ENCODE measurements around the gene MSH5. TPM values are rescaled to one million over a fixed set of nuclear protein-coding genes. Genes with fewer than 3 reads are reported as not detected.

MSH5 gene
- polyA plus RNA-seq, 1 donor (not counting 4 experiments of a cell fraction or from before 2014, with no cell fraction given) = 14.8 TPM

DNA sequence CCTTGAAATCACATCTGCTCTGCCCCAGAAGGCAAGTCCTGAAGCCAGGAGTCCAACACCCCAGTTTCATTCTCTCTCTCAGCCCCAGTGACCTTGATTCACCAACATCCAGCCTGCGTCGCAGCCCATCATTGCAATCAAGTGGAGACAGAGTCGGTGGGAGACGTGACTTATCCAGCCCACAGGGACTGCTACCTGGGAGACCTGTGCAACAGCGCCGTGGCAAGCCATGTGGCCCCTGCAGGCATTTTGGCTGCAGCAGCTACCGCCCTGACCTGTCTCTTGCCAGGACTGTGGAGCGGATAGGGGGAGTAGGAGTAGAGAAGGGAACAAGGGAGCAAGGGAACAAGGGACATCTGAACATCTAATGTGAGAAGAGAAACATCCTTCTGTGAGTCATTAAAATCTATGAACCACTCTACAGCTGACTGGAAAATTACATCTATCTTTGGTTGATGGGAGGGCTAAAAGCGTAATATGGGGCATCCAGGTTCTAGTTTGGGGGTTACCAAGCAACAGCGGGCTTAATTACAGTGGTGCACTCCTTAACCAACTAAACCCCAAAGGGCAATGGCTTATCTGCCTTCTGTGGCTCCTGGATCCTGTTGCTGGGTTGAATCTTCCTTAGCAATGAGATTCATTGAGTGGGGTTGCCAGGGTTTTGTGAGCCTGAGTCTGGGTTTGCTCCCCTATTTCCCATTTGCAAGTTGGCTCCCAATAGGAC is 22.1 kb upstream of the MSH5 start:
- peaks cover 0 to 4% of the 10 kb centered on the region in 2 experiments for H3K36me3 ChIP-seq (ENCODE audit: control insufficient read depth in 2 of 2, extremely low read depth in 1 of 2, insufficient read depth in 2 of 2, low read length in 2 of 2)
- H3K4me1 ChIP-seq (ENCODE audit: control insufficient read depth, extremely low read depth, insufficient read depth, low read length) = peaks cover 32% of the 10 kb centered on the region
- no peaks in the 10 kb centered on the region for H3K79me2 ChIP-seq (ENCODE audit: control insufficient read depth, insufficient read depth, low read length)
- FAIRE-seq (no peak), DNase-seq (ENCODE audit: low read depth, low spot score) (no peak)
- no peaks in the 10 kb centered on the region for H3K9me3 ChIP-seq (ENCODE audit: control insufficient read depth, low read depth, low read length)
- TF ChIP-seq CTCF (optimal IDR thresholded peaks at IDR 0.05 in 1 of 3, IDR thresholded peaks at IDR 0.05 in 1 of 3, conservative IDR thresholded peaks at IDR 0.05 in 1 of 3; ENCODE audit: extremely low read depth in 1 of 3, insufficient read depth in 2 of 3, low read length in 3 of 3) (peak; percentile 34 to 67 (median 47)), EZH2 (IDR thresholded peaks at IDR 0.05; ENCODE audit: low read length) (no peak)
- H3K4me2 ChIP-seq (ENCODE audit: control insufficient read depth, extremely low read depth, insufficient read depth, low read depth, low read length) = peak overlapping the region; percentile 77
- H3K9ac ChIP-seq (ENCODE audit: control insufficient read depth, extremely low read depth, insufficient read depth, low read length) = no peak overlapping the region
- dilution Hi-C loops (cut with MboI; ENCODE audit: extremely low pct_ligation_motif_present, low sequenced_read_pairs) = no loop called here
- H3K9me1 ChIP-seq (ENCODE audit: control insufficient read depth, extremely low read depth, insufficient read depth, low read length) = peaks cover 5% of the 10 kb centered on the region
- no peaks in the 10 kb centered on the region for H4K20me1 ChIP-seq (ENCODE audit: control insufficient read depth, extremely low read depth, insufficient read depth, low read length)
- H3K4me3 ChIP-seq (ENCODE audit: control insufficient read depth in 2 of 3, extremely low read depth in 1 of 3, insufficient read depth in 2 of 3, low read depth in 1 of 3, low read length in 3 of 3) = peak overlapping the region in 1 of 3 experiments; percentile 15
- peak overlapping the region; percentile 41 for H3K27ac ChIP-seq (ENCODE audit: control insufficient read depth, insufficient read depth, low read length)
- peak overlapping the region; percentile 60 for H2AFZ ChIP-seq (ENCODE audit: control insufficient read depth, low read length)
- no peaks in the 10 kb centered on the region for H3K27me3 ChIP-seq (ENCODE audit: control insufficient read depth, extremely low read depth, insufficient read depth, low read length)

GRCh38 chr6:31718265-31718664 is 21.5 kb upstream of the MSH5 start:
- Histone ChIP-seq H3K4me2 (ENCODE audit: control insufficient read depth, extremely low read depth, insufficient read depth, low read depth, low read length) (peak overlapping the region; percentile 77), H3K9ac (ENCODE audit: control insufficient read depth, extremely low read depth, insufficient read depth, low read length) (no peak overlapping the region), H3K27ac (ENCODE audit: control insufficient read depth, insufficient read depth, low read length) (peak overlapping the region; percentile 66), H3K9me1 (ENCODE audit: control insufficient read depth, extremely low read depth, insufficient read depth, low read length) (peaks cover 5% of the 10 kb centered on the region), H3K4me3 (ENCODE audit: control insufficient read depth in 2 of 3, extremely low read depth in 1 of 3, insufficient read depth in 2 of 3, low read depth in 1 of 3, low read length in 3 of 3) (peak overlapping the region in 1 of 3 experiments; percentile 49), H3K36me3 (ENCODE audit: control insufficient read depth in 2 of 2, extremely low read depth in 1 of 2, insufficient read depth in 2 of 2, low read length in 2 of 2) (peaks cover 0 to 4% of the 10 kb centered on the region in 2 experiments), H3K4me1 (ENCODE audit: control insufficient read depth, extremely low read depth, insufficient read depth, low read length) (peaks cover 31% of the 10 kb centered on the region), H4K20me1 (ENCODE audit: control insufficient read depth, extremely low read depth, insufficient read depth, low read length) (no peaks in the 10 kb centered on the region), H3K27me3 (ENCODE audit: control insufficient read depth, extremely low read depth, insufficient read depth, low read length) (no peaks in the 10 kb centered on the region), H3K79me2 (ENCODE audit: control insufficient read depth, insufficient read depth, low read length) (no peaks in the 10 kb centered on the region), H2AFZ (ENCODE audit: control insufficient read depth, low read length) (no peak overlapping the region), H3K9me3 (ENCODE audit: control insufficient read depth, low read depth, low read length) (no peaks in the 10 kb centered on the region)
- FAIRE-seq (peak; percentile 84), DNase-seq (ENCODE audit: low read depth, low spot score) (no peak)
- dilution Hi-C loops (cut with MboI; ENCODE audit: extremely low pct_ligation_motif_present, low sequenced_read_pairs) = no loop called here
- TF ChIP-seq CTCF (optimal IDR thresholded peaks at IDR 0.05 in 1 of 3, IDR thresholded peaks at IDR 0.05 in 1 of 3, conservative IDR thresholded peaks at IDR 0.05 in 1 of 3; ENCODE audit: extremely low read depth in 1 of 3, insufficient read depth in 2 of 3, low read length in 3 of 3) = no peak
- TF ChIP-seq EZH2 (IDR thresholded peaks at IDR 0.05; ENCODE audit: low read length) = no peak

All from keratinocyte (primary cell).